Erythroblast (primary cell): ENCODE data around the gene CHCHD3.

Experiments used
- GATA1 ChIP-seq: IDR thresholded peaks from 2 replicates; pipeline ENCODE4 v1.6.1; 2011; ENCODE audit warnings: low read depth, mild to moderate bottlenecking, control low read depth, low read length, moderate library complexity
- POLR2A ChIP-seq: IDR thresholded peaks from 2 replicates; pipeline ENCODE4 v1.6.1; 2011; ENCODE audit warnings: mild to moderate bottlenecking, low read length

- TF ChIP-seq POLR2A: no peak
- TF ChIP-seq GATA1: no peak
Observed at GRCh38 chr7:132783824-132784223, 298.1 kb downstream of the CHCHD3 start.
